OCI-LY3 (cell line): Measurements from ENCODE around the gene MS4A18.

Experiments
- EZH2phosphoT487 ChIP-seq: fragments of 200-600 bp; shearing (Covaris generic); IDR thresholded peaks from 2 replicates; pipeline ENCODE4 v1.6.1; 2018; ENCODE audit warnings: antibody characterized with exemption, mixed run types, low read depth
- TF ChIP-seq, protein P1 (sequence below): fragments of 200-600, 300-600 bp; sonication (generic); IDR thresholded peaks from 2 replicates; pipeline ENCODE4 v1.5.1; 2014; ENCODE audit warnings: antibody characterized with exemption, low read length, low read depth

DNA sequence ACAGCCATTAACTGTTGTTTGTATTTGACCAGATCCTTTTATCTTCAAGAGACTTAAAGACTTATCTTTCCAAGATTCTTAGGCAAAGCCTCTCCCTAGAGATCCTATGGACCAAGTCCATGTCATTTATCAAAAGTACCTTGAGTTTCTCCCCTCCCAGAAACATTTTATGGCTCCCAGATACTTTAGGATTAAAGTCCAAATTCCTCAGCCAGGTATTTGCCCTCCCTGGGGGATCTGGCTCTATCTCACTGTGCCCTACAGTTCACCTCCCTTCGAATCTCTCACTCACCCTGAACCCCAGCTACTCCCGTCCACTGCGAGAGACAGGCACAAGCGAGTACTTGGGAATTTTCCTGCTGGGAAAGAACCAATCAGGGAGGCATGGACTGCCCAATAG is 13.2 kb upstream of the MS4A18 start:
- TF ChIP-seq, protein P1, sequence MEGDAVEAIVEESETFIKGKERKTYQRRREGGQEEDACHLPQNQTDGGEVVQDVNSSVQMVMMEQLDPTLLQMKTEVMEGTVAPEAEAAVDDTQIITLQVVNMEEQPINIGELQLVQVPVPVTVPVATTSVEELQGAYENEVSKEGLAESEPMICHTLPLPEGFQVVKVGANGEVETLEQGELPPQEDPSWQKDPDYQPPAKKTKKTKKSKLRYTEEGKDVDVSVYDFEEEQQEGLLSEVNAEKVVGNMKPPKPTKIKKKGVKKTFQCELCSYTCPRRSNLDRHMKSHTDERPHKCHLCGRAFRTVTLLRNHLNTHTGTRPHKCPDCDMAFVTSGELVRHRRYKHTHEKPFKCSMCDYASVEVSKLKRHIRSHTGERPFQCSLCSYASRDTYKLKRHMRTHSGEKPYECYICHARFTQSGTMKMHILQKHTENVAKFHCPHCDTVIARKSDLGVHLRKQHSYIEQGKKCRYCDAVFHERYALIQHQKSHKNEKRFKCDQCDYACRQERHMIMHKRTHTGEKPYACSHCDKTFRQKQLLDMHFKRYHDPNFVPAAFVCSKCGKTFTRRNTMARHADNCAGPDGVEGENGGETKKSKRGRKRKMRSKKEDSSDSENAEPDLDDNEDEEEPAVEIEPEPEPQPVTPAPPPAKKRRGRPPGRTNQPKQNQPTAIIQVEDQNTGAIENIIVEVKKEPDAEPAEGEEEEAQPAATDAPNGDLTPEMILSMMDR, result no peak
- TF ChIP-seq EZH2phosphoT487, result no peak
